GM23338 (cell line): Measurements from ENCODE around the gene AXIN1. TPM values are rescaled to one million over a fixed set of nuclear protein-coding genes. Genes with fewer than 3 reads are reported as not detected.

Experiments
- ATAC-seq: fragments of 200-7000 bp; cut with Tn5 transposase; 3 replicates; pipeline ENCODE4 v1.9.1; 2020
- DNase-seq: peaks from one replicate; pipeline ENCODE4 v3.0.0-alpha.2; 2015; ENCODE audit warnings: low spot score
- H2AFZ ChIP-seq: fragments of 200-600 bp; sonication (generic); 2 replicates; pipeline ENCODE4 v1.8.0; 2016; ENCODE audit warnings: antibody characterized with exemption, mild to moderate bottlenecking, moderate library complexity
- H3F3A ChIP-seq: fragments of 200-600 bp; sonication (generic); replicated peaks from 2 replicates; pipeline ENCODE4 v1.8.0; 2017; ENCODE audit warnings: antibody characterized with exemption, mixed run types, low read depth
- H3K27ac ChIP-seq: fragments of 200-600 bp; sonication (generic); 2 replicates; pipeline ENCODE4 v1.6.1; 2016; ENCODE audit warnings: low read depth
- H3K27me3 ChIP-seq: fragments of 200-600 bp; sonication (generic); 2 replicates; pipeline ENCODE4 v1.8.0; 2016; ENCODE audit warnings: mild to moderate bottlenecking, mixed run types, moderate library complexity; ENCODE audit not compliant: insufficient read depth
- H3K36me3 ChIP-seq: fragments of 200-600 bp; sonication (generic); 2 replicates; pipeline ENCODE4 v1.8.0; 2016; ENCODE audit warnings: mild to moderate bottlenecking; ENCODE audit not compliant: insufficient read depth
- H3K4me1 ChIP-seq: fragments of 200-600 bp; sonication (generic); 2 replicates; pipeline ENCODE4 v1.8.0; 2016; ENCODE audit warnings: mild to moderate bottlenecking, moderate library complexity; ENCODE audit not compliant: insufficient read depth
- H3K4me2 ChIP-seq: fragments of 200-600 bp; sonication (generic); 2 replicates; pipeline ENCODE4 v1.7.1; 2017; ENCODE audit warnings: mixed run types
- H3K4me3 ChIP-seq: fragments of 200-600 bp; sonication (generic); 2 replicates; pipeline ENCODE4 v1.6.1; 2016; ENCODE audit warnings: mixed run types
- H3K79me2 ChIP-seq: fragments of 200-600 bp; sonication (generic); replicated peaks from 2 replicates; pipeline ENCODE4 v1.8.0; 2017; ENCODE audit warnings: mild to moderate bottlenecking; ENCODE audit not compliant: insufficient read depth
- H3K9me2 ChIP-seq: fragments of 200-600 bp; sonication (generic); 2 replicates; pipeline ENCODE4 v1.8.0; 2017; ENCODE audit not compliant: insufficient read depth
- H4K20me1 ChIP-seq: fragments of 200-600 bp; sonication (generic); replicated peaks from 2 replicates; pipeline ENCODE4 v1.8.0; 2017; ENCODE audit warnings: mild to moderate bottlenecking; ENCODE audit not compliant: insufficient read depth
- H3K27ac Mint-ChIP-seq: 2 replicates; pipeline ENCODE4 v1.8.0; 2020; ENCODE audit warnings: inconsistent platforms, mild to moderate bottlenecking, moderate library complexity, mixed read lengths
- H3K27me3 Mint-ChIP-seq: 3 replicates; pipeline ENCODE4 v1.8.0; 2022; ENCODE audit warnings: low read depth, mild to moderate bottlenecking, moderate library complexity, mixed read lengths, inconsistent platforms; ENCODE audit not compliant: insufficient read depth, poor library complexity
- H3K36me3 Mint-ChIP-seq: 3 replicates; pipeline ENCODE4 v1.8.0; 2021; ENCODE audit warnings: low read depth, mild to moderate bottlenecking, inconsistent platforms, moderate library complexity, mixed read lengths
- H3K4me1 Mint-ChIP-seq: 3 replicates; pipeline ENCODE4 v1.8.0; 2020; ENCODE audit warnings: mild to moderate bottlenecking, inconsistent platforms, mixed read lengths
- H3K4me3 Mint-ChIP-seq: 3 replicates; pipeline ENCODE4 v1.8.0; 2021; ENCODE audit warnings: moderate library complexity, mild to moderate bottlenecking, inconsistent platforms, mixed read lengths
- H3K9me3 Mint-ChIP-seq: 3 replicates; pipeline ENCODE4 v1.8.0; 2020; ENCODE audit warnings: moderate library complexity, mild to moderate bottlenecking, inconsistent platforms, mixed read lengths
- EZH2phosphoT487 ChIP-seq: fragments of 200-600 bp; sonication (generic); IDR thresholded peaks from one replicate; pipeline ENCODE4 v1.8.1; 2018; ENCODE audit warnings: antibody characterized with exemption; ENCODE audit not compliant: unreplicated experiment
- JUNB ChIP-seq: IDR thresholded peaks from one replicate; pipeline ENCODE4 v1.6.1; 2016; ENCODE audit warnings: antibody characterized with exemption; ENCODE audit not compliant: unreplicated experiment
- NANOG ChIP-seq: IDR thresholded peaks from 2 replicates; pipeline ENCODE4 v1.6.1; 2016; ENCODE audit warnings: antibody characterized with exemption, borderline replicate concordance
- POLR2AphosphoS5 ChIP-seq: IDR thresholded peaks from 2 replicates; pipeline ENCODE4 v1.6.1; 2016; ENCODE audit warnings: antibody characterized with exemption, low read depth
- REST ChIP-seq: IDR thresholded peaks from one replicate; pipeline ENCODE4 v1.6.1; 2018; ENCODE audit warnings: antibody characterized with exemption; ENCODE audit not compliant: unreplicated experiment
- ZNF114 ChIP-seq: fragments of 250-450 bp; sonication (Bioruptor Pico); IDR thresholded peaks from 2 replicates; pipeline ENCODE4 v1.5.0; 2020; ENCODE audit warnings: mild to moderate bottlenecking, moderate library complexity
- polyA plus RNA-seq: library from polyadenylated mRNA; unstranded; fragments of >200 nt; fragmentation: Nextera tagmentation; extraction: Ambion mirVana; gene quantifications from 2 replicates; pipeline ENCODE4 v1.2.1, GENCODE V29; 2016
- total RNA-seq: library from RNA; depleted of rRNA; stranded (reverse); fragments of >200 nt; shearing (Covaris generic); gene quantifications from 2 replicates; pipeline ENCODE4 v1.2.3, GENCODE V29; 2014
- TF ChIP-seq, protein P1 (sequence below): IDR thresholded peaks from 2 replicates; pipeline ENCODE4 v1.6.1; 2016; ENCODE audit warnings: antibody characterized with exemption
- TF ChIP-seq, protein P2 (sequence below): fragments of 250-450 bp; sonication (Bioruptor Pico); IDR thresholded peaks from 2 replicates; pipeline ENCODE4 v1.5.0; 2020; ENCODE audit warnings: mild to moderate bottlenecking, moderate library complexity

Gene AXIN1
- total and polyA plus RNA-seq, 2 experiments from 2014 or later: 14.3 to 54.5 TPM

DNA sequence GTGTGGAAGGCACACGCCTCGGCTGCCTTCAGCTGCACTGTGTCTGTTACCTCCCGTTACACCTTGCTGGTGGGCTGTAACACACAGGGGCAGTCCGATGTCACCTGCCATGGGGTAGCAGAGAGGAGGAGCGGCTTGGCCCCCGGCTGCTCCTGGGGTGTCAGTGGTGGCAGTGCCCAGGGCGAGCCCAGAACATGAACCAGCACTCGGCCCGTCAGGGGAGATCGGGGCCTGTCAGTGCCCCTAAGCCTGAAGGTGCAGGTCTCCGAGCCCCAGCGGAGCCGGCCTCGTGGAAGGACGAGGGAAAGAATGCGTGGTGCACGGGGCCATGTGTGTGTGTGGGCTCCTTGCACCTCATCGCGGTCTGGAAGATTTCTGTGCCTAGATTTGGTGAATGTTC is 92.2 kb downstream of the AXIN1 start:
- H3K4me2 ChIP-seq: no peak overlapping the region
- no peaks in the 10 kb centered on the region for H3K4me1 ChIP-seq
- H2AFZ ChIP-seq: no peak overlapping the region
- H3F3A ChIP-seq: no peaks in the 10 kb centered on the region
- no peak overlapping the region for H3K4me3 Mint-ChIP-seq
- no peak overlapping the region for H3K27ac Mint-ChIP-seq
- H3K27me3 ChIP-seq: no peaks in the 10 kb centered on the region
- H3K36me3 Mint-ChIP-seq: peaks cover 38% of the 10 kb centered on the region; the same call in 2 of the 3 replicates
- H3K4me1 Mint-ChIP-seq: no peaks in the 10 kb centered on the region
- H3K4me3 ChIP-seq: no peak overlapping the region
- no peak for ATAC-seq
- peaks cover 6% of the 10 kb centered on the region for H3K27me3 Mint-ChIP-seq
- no peaks in the 10 kb centered on the region; the same call in 1 of the 2 replicates for H3K36me3 ChIP-seq
- H4K20me1 ChIP-seq: no peaks in the 10 kb centered on the region; the same call in 1 of the 2 replicates
- H3K27ac ChIP-seq: no peak overlapping the region
- no peak for DNase-seq
- H3K9me2 ChIP-seq: no peaks in the 10 kb centered on the region
- TF ChIP-seq REST: no peak
- TF ChIP-seq, protein P1, sequence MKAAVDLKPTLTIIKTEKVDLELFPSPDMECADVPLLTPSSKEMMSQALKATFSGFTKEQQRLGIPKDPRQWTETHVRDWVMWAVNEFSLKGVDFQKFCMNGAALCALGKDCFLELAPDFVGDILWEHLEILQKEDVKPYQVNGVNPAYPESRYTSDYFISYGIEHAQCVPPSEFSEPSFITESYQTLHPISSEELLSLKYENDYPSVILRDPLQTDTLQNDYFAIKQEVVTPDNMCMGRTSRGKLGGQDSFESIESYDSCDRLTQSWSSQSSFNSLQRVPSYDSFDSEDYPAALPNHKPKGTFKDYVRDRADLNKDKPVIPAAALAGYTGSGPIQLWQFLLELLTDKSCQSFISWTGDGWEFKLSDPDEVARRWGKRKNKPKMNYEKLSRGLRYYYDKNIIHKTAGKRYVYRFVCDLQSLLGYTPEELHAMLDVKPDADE: no peak
- TF ChIP-seq EZH2phosphoT487: no peak
- no peak for TF ChIP-seq POLR2AphosphoS5
- TF ChIP-seq ZNF114: no peak
- TF ChIP-seq, protein P2, sequence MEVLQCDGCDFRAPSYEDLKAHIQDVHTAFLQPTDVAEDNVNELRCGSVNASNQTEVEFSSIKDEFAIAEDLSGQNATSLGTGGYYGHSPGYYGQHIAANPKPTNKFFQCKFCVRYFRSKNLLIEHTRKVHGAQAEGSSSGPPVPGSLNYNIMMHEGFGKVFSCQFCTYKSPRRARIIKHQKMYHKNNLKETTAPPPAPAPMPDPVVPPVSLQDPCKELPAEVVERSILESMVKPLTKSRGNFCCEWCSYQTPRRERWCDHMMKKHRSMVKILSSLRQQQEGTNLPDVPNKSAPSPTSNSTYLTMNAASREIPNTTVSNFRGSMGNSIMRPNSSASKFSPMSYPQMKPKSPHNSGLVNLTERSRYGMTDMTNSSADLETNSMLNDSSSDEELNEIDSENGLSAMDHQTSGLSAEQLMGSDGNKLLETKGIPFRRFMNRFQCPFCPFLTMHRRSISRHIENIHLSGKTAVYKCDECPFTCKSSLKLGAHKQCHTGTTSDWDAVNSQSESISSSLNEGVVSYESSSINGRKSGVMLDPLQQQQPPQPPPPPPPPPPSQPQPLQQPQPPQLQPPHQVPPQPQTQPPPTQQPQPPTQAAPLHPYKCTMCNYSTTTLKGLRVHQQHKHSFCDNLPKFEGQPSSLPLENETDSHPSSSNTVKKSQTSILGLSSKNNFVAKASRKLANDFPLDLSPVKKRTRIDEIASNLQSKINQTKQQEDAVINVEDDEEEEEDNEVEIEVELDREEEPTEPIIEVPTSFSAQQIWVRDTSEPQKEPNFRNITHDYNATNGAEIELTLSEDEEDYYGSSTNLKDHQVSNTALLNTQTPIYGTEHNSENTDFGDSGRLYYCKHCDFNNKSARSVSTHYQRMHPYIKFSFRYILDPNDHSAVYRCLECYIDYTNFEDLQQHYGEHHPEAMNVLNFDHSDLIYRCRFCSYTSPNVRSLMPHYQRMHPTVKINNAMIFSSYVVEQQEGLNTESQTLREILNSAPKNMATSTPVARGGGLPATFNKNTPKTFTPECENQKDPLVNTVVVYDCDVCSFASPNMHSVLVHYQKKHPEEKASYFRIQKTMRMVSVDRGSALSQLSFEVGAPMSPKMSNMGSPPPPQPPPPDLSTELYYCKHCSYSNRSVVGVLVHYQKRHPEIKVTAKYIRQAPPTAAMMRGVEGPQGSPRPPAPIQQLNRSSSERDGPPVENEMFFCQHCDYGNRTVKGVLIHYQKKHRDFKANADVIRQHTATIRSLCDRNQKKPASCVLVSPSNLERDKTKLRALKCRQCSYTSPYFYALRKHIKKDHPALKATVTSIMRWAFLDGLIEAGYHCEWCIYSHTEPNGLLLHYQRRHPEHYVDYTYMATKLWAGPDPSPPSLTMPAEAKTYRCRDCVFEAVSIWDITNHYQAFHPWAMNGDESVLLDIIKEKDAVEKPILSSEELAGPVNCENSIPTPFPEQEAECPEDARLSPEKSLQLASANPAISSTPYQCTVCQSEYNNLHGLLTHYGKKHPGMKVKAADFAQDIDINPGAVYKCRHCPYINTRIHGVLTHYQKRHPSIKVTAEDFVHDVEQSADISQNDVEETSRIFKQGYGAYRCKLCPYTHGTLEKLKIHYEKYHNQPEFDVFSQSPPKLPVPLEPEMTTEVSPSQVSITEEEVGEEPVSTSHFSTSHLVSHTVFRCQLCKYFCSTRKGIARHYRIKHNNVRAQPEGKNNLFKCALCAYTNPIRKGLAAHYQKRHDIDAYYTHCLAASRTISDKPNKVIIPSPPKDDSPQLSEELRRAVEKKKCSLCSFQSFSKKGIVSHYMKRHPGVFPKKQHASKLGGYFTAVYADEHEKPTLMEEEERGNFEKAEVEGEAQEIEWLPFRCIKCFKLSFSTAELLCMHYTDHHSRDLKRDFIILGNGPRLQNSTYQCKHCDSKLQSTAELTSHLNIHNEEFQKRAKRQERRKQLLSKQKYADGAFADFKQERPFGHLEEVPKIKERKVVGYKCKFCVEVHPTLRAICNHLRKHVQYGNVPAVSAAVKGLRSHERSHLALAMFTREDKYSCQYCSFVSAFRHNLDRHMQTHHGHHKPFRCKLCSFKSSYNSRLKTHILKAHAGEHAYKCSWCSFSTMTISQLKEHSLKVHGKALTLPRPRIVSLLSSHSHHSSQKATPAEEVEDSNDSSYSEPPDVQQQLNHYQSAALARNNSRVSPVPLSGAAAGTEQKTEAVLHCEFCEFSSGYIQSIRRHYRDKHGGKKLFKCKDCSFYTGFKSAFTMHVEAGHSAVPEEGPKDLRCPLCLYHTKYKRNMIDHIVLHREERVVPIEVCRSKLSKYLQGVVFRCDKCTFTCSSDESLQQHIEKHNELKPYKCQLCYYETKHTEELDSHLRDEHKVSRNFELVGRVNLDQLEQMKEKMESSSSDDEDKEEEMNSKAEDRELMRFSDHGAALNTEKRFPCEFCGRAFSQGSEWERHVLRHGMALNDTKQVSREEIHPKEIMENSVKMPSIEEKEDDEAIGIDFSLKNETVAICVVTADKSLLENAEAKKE (CRISPR knock-in tag): no peak
- TF ChIP-seq JUNB: no peak
- no peak for TF ChIP-seq NANOG
- no peaks in the 10 kb centered on the region for H3K79me2 ChIP-seq
- no peaks in the 10 kb centered on the region for H3K9me3 Mint-ChIP-seq
